IPS DF 6.9 (cell line): ENCODE data around the gene S100PBP.

Experiments used
- DNase-seq: peaks from one replicate; pipeline ENCODE4 v3.0.0-alpha.2; 2013; ENCODE audit warnings: low read depth, low spot score
- H3K27ac ChIP-seq: one replicate; pipeline ENCODE4 v1.5.1; 2013; ENCODE audit warnings: low read length, control low read depth
- H3K27me3 ChIP-seq: 2 replicates; pipeline ENCODE4 v1.6.1; 2013; ENCODE audit warnings: mild to moderate bottlenecking, low read length; ENCODE audit not compliant: control insufficient read depth, insufficient read depth
- H3K36me3 ChIP-seq: 2 replicates; pipeline ENCODE4 v1.6.1; 2013; ENCODE audit warnings: low read length; ENCODE audit not compliant: control insufficient read depth, insufficient read depth
- H3K4me1 ChIP-seq: 2 replicates; pipeline ENCODE4 v1.6.1; 2013; ENCODE audit warnings: low read length; ENCODE audit not compliant: control insufficient read depth, insufficient read depth
- H3K4me3 ChIP-seq: 2 replicates; pipeline ENCODE4 v1.5.1; 2013; ENCODE audit warnings: mild to moderate bottlenecking, low read length
- H3K9me3 ChIP-seq: 2 replicates; pipeline ENCODE4 v1.6.1; 2013; ENCODE audit warnings: low read length, inconsistent platforms; ENCODE audit not compliant: control insufficient read depth, insufficient read depth
- WGBS: extraction: QIAGEN DNeasy Blood & Tissue Kit; methylation state at CpG from one replicate; pipeline ENCODE4 v1.1.7; 2013; ENCODE audit warnings: mixed read lengths, missing lambda C conversion rate; ENCODE audit not compliant: insufficient read length, insufficient coverage; 5-methylcytosine and 5-hydroxymethylcytosine counted together

Gene S100PBP

DNA sequence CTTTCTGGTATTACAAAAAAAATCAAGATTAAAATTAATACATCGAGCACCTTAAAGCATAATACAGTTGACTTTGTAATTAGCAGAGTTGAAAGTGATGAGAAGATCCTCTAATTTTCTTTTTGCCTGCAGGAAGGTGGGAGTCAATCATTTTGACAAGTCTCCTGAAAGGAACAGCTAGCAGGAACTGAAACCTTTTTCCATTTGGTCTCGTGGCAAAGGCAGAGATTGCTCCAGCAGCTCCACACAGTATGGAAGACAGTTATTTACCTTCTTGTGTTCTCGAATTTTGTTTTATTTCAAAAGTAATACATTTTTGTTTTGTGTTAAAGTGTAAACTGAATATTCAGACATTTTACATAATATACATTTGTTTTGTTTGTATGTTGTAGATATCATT is 7.7 kb downstream of the S100PBP start:
- H3K27ac ChIP-seq, result no peak overlapping the region
- peaks cover 13% of the 10 kb centered on the region; the same call in 1 of the 2 replicates for H3K36me3 ChIP-seq
- H3K4me3 ChIP-seq, result no peak overlapping the region
- no peaks in the 10 kb centered on the region for H3K27me3 ChIP-seq
- no CpG with 5 or more reads among the region's 3 CpGs for WGBS
- no peak for DNase-seq
- H3K4me1 ChIP-seq, result no peaks in the 10 kb centered on the region
- no peaks in the 10 kb centered on the region for H3K9me3 ChIP-seq

GRCh38 chr1:32828341-32828740 is 10.9 kb downstream of the S100PBP start:
- no peak for DNase-seq
- Histone ChIP-seq H3K27me3 (no peaks in the 10 kb centered on the region), H3K27ac (no peak overlapping the region), H3K36me3 (peaks cover 13% of the 10 kb centered on the region; the same call in 1 of the 2 replicates), H3K4me1 (no peaks in the 10 kb centered on the region), H3K4me3 (no peak overlapping the region), H3K9me3 (no peaks in the 10 kb centered on the region)
- no CpG with 5 or more reads among the region's 7 CpGs for WGBS

DNA sequence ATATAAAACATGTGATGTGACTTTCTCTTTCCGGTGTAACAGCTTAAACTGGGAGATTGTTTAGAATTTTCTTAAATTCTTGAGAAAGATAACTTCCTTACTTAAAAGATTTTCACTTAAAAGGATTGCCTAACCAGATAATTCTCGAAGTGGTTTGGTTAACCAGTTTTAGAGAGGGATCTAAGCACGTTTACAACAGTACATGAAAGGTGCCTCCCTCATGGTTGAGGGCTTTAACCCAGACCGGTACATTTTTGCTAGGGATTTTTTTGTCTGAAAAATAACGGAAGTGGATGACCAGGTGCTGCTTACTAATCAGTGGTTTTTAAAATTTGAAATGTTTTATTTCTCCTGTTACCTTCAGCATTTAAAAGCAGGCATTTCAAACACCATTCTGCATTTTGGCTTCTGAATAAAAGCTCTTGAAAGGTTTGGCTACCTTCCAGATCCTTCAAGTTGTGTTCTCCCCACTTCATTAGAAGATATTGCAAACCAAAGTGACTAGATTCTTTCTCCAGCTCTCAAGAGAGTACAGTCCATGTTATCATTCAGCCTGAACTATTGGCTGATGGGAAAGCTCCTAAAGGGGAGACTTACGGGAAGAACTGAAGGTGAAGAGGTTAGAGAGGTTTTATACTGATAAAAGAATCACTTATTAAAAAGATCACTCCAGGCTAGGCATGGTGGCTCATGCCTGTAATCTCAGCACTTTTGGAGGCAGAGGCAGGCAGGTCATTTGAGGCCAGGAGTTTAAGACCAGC is 12.8 kb downstream of the S100PBP start:
- Histone ChIP-seq H3K9me3 (no peaks in the 10 kb centered on the region), H3K27me3 (no peaks in the 10 kb centered on the region), H3K36me3 (peaks cover 13% of the 10 kb centered on the region; the same call in 1 of the 2 replicates), H3K4me1 (no peaks in the 10 kb centered on the region), H3K4me3 (no peak overlapping the region), H3K27ac (no peak overlapping the region)
- DNase-seq, result no peak
- no CpG with 5 or more reads among the region's 6 CpGs for WGBS

DNA sequence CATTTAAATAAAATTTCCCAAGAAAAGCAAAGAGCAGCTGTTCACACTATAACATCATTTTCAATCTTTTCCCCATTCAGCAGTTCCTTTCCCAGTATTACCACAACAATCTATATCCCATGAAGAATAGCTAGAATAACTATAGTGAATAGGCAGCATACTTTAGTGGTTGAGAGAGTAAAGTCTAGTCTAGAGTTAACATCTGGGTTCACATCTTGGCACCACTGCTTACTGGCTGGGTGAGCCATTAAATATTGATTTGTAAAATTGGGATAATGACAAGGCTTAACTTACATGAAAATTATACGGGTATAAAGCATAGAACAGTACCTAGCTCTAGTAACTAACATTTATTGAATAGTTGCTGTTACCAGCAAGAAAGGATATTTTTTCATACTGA is 14.4 kb downstream of the S100PBP start:
- DNase-seq, result no peak
- no peaks in the 10 kb centered on the region for H3K27me3 ChIP-seq
- WGBS, result no CpG with 5 or more reads among the region's 1 CpG
- H3K27ac ChIP-seq, result no peak overlapping the region
- no peaks in the 10 kb centered on the region for H3K4me1 ChIP-seq
- no peak overlapping the region for H3K4me3 ChIP-seq
- peaks cover 6% of the 10 kb centered on the region; the same call in 1 of the 2 replicates for H3K36me3 ChIP-seq
- no peaks in the 10 kb centered on the region for H3K9me3 ChIP-seq

- no peaks in the 10 kb centered on the region for H3K27me3 ChIP-seq
- no peaks in the 10 kb centered on the region for H3K9me3 ChIP-seq
- H3K36me3 ChIP-seq, result 0 out of 2 replicates have a peak, but pooled peaks cover 2% of the 10 kb centered on the region
- no peaks in the 10 kb centered on the region for H3K4me1 ChIP-seq
- H3K27ac ChIP-seq, result no peak overlapping the region
- no peak for DNase-seq
- WGBS, result no CpG with 5 or more reads among the region's 2 CpGs
- H3K4me3 ChIP-seq, result no peak overlapping the region
Observed at GRCh38 chr1:32848354-32849063, 31.1 kb downstream of the S100PBP start.

- Histone ChIP-seq H3K4me1 (no peaks in the 10 kb centered on the region), H3K27me3 (no peaks in the 10 kb centered on the region), H3K4me3 (no peak overlapping the region), H3K36me3 (0 out of 2 replicates have a peak, but pooled peaks cover 2% of the 10 kb centered on the region), H3K27ac (no peak overlapping the region), H3K9me3 (no peaks in the 10 kb centered on the region)
- 100% methylated on average over 2 of the region's 13 CpGs for WGBS
- DNase-seq, result no peak
Observed at GRCh38 chr1:32855861-32856617, 38.6 kb downstream of the S100PBP start.

DNA sequence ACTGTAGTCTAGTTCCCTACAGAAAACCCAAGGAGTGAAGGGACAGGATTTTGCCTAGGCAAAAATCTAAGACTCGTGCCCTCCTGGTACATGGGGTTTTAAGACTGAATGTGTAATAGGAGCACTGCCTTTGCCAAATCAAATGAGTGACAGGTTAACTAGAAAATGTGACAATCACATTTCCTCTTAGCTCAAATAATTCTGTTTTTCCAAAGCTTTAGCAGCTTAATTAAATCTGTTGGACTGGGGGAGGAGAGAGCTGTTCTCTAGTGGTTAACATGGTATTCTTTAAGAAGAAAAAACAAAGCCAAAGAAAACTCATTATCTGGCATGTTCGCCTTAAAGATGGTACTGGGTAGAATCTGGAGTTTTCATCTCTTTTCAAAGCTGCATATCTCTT is 40.7 kb downstream of the S100PBP start:
- no CpG with 5 or more reads among the region's 2 CpGs for WGBS
- no peaks in the 10 kb centered on the region for H3K4me1 ChIP-seq
- no peak overlapping the region for H3K4me3 ChIP-seq
- H3K27me3 ChIP-seq, result no peaks in the 10 kb centered on the region
- no peaks in the 10 kb centered on the region for H3K9me3 ChIP-seq
- no peak overlapping the region for H3K27ac ChIP-seq
- no peaks in the 10 kb centered on the region for H3K36me3 ChIP-seq
- no peak for DNase-seq

DNA sequence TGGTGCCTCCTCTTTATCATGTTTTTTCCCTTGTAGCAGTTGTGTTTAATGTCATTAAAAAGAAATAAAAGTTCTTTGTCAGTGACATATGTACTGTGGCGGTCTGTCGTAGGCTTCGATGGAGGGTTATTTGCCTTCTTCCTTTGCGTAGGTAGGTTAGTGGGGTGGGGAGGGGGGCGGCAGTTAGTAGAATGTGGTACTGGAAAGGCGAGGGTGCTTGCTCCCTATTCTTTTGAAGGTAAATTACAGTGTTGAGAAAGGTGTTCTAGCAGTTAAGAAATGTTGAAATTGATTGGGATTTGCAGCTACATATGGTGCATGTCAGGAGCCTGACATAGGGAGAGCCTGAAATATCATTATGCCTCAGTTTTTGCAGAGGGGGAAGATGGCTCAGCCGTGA is 41.3 kb downstream of the S100PBP start:
- no peak overlapping the region for H3K27ac ChIP-seq
- DNase-seq, result no peak
- no peak overlapping the region for H3K4me3 ChIP-seq
- H3K36me3 ChIP-seq, result no peaks in the 10 kb centered on the region
- no peaks in the 10 kb centered on the region for H3K9me3 ChIP-seq
- no peaks in the 10 kb centered on the region for H3K27me3 ChIP-seq
- WGBS, result no CpG with 5 or more reads among the region's 7 CpGs
- no peaks in the 10 kb centered on the region for H3K4me1 ChIP-seq

GRCh38 chr1:32859915-32860314 is 42.5 kb downstream of the S100PBP start:
- Histone ChIP-seq H3K4me3 (no peak overlapping the region), H3K9me3 (no peaks in the 10 kb centered on the region), H3K36me3 (no peaks in the 10 kb centered on the region), H3K4me1 (no peaks in the 10 kb centered on the region), H3K27ac (no peak overlapping the region), H3K27me3 (no peaks in the 10 kb centered on the region)
- WGBS, result no CpG with 5 or more reads among the region's 2 CpGs
- DNase-seq, result no peak

DNA sequence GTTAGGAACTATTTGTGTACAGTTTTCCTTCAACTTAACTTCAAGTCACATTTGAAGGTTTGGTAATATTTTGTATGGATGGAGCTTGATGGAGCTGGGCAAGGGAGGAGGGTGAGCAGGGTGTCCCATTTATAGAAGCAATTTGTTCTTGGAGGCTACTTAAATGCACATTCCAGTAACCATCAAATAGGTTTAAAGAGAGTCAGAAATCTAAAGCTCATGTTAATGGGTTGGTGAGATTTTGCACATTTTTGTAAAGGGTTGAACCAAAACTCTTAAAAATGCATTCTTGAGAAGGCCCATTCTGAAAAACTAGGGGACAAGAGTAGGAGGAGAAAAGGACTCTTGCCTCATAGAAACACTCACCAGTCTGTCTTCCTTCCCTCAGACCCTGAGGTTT is 43.1 kb downstream of the S100PBP start:
- DNase-seq, result no peak
- Histone ChIP-seq H3K27ac (no peak overlapping the region), H3K27me3 (no peaks in the 10 kb centered on the region), H3K4me3 (no peak overlapping the region), H3K9me3 (no peaks in the 10 kb centered on the region), H3K4me1 (no peaks in the 10 kb centered on the region), H3K36me3 (no peaks in the 10 kb centered on the region)
